B cell (primary cell): Measurements from ENCODE around the gene TANC1. TPM values are rescaled to one million over a fixed set of nuclear protein-coding genes. Genes with fewer than 3 reads are reported as not detected.

Source experiments
- ATAC-seq: fragments of 200-7000 bp; cut with Tn5 transposase; one replicate; pipeline ENCODE4 v1.10.0; 2021; ENCODE audit warnings: low read depth, mild to moderate bottlenecking, moderate number of reproducible peaks, moderate library complexity
- CTCF ChIA-PET: fragments of 350-600 bp; sonication (Branson Sonifier 250); formaldehyde crosslinking; loops from one replicate; lab custom pipeline; 2021; ENCODE audit warnings: antibody characterized with exemption, inconsistent platforms; lab: Charles Lee
- POLR2A ChIA-PET: fragments of 350-600 bp; sonication (Branson Sonifier 250); formaldehyde crosslinking; loops from one replicate; lab custom pipeline; 2021; ENCODE audit warnings: antibody characterized with exemption; lab: Charles Lee
- DNase-seq: peaks from one replicate; pipeline ENCODE4 v3.0.0; 2013
- H2AFZ ChIP-seq: 2 replicates; pipeline ENCODE4 v1.6.1; 2012; ENCODE audit warnings: mild to moderate bottlenecking, low read depth, low read length; ENCODE audit not compliant: insufficient read depth, poor library complexity, severe bottlenecking
- H3K27ac ChIP-seq, 2 donors: 1 replicate in 1 of 2; 2 replicates in 1 of 2; pipeline ENCODE4 v1.5.1; 2012 to 2013; ENCODE audit warnings: low read length in 2 of 2, mild to moderate bottlenecking in 2 of 2, moderate library complexity in 1 of 2
- H3K27me3 ChIP-seq, 4 experiments: fragments of 200-600 bp in 1 of 4; sonication (generic) in 1 of 4; replicated peaks in 1 of 4; 1 replicate in 2 of 4; 2 replicates in 2 of 4; pipeline versions ENCODE4 v1.6.1 to v1.7.0; 2013 to 2016; ENCODE audit warnings: low read length in 3 of 4, mild to moderate bottlenecking in 2 of 4, mixed read lengths in 1 of 4, moderate library complexity in 1 of 4; ENCODE audit not compliant: insufficient read depth in 4 of 4, control insufficient read depth in 3 of 4; ENCODE audit errors: control extremely low read depth in 1 of 4
- H3K36me3 ChIP-seq, 2 experiments: replicated peaks in 1 of 2; 1 replicate in 1 of 2; 2 replicates in 1 of 2; pipeline versions ENCODE4 v1.6.1 to v1.7.1; 2013; ENCODE audit warnings: low read length in 1 of 2; ENCODE audit not compliant: insufficient read depth in 2 of 2, control insufficient read depth in 1 of 2; ENCODE audit errors: control extremely low read depth in 1 of 2, extremely low read depth in 1 of 2
- H3K4me1 ChIP-seq, 2 donors: fragments of 200-600 bp in 1 of 2; sonication (generic) in 1 of 2; 1 replicate in 1 of 2; 2 replicates in 1 of 2; pipeline versions ENCODE4 v1.5.1 to v1.6.1; 2013 to 2017; ENCODE audit warnings: low read length in 2 of 2; ENCODE audit not compliant: control insufficient read depth in 2 of 2, insufficient read depth in 2 of 2
- H3K4me2 ChIP-seq: replicated peaks from 2 replicates; pipeline ENCODE3; 2012; ENCODE audit warnings: mild to moderate bottlenecking, low read depth, low read length; ENCODE audit not compliant: poor library complexity, severe bottlenecking
- H3K4me3 ChIP-seq, 5 experiments: fragments of 200-600 bp in 1 of 5; sonication (generic) in 1 of 5; 1 replicate in 3 of 5; 2 replicates in 2 of 5; pipeline versions ENCODE4 v1.5.1 to v1.7.0; 2011 to 2016; ENCODE audit warnings: low read length in 4 of 5, mild to moderate bottlenecking in 4 of 5, low read depth in 2 of 5, control low read depth in 1 of 5, moderate library complexity in 1 of 5; ENCODE audit not compliant: insufficient read depth in 1 of 5; ENCODE audit errors: control extremely low read depth in 1 of 5, extremely low read depth in 1 of 5
- H3K79me2 ChIP-seq: fragments of 200-600 bp; sonication (generic); one replicate; pipeline ENCODE4 v1.6.0; 2016; ENCODE audit warnings: low read length; ENCODE audit not compliant: control insufficient read depth, insufficient read depth
- H3K9ac ChIP-seq: fragments of 200-600 bp; sonication (generic); 2 replicates; pipeline ENCODE4 v1.6.1; 2017; ENCODE audit warnings: mild to moderate bottlenecking, low read length, moderate library complexity
- H3K9me3 ChIP-seq, 3 donors: one replicate each; pipeline versions ENCODE4 v1.6.1 to v1.7.1; 2013; ENCODE audit warnings: low read length in 2 of 3; ENCODE audit not compliant: control insufficient read depth in 2 of 3, insufficient read depth in 1 of 3; ENCODE audit errors: control extremely low read depth in 1 of 3
- H4K20me1 ChIP-seq: 2 replicates; pipeline ENCODE4 v1.6.0; 2012; ENCODE audit warnings: mild to moderate bottlenecking, low read length; ENCODE audit not compliant: insufficient read depth, control insufficient read depth, poor library complexity, severe bottlenecking
- H3K27ac Mint-ChIP-seq: one replicate; pipeline ENCODE4 v1.8.0; 2021; ENCODE audit warnings: mixed read lengths
- H3K27me3 Mint-ChIP-seq: one replicate; pipeline ENCODE4 v1.8.0; 2021; ENCODE audit warnings: mixed read lengths
- H3K4me1 Mint-ChIP-seq: one replicate; pipeline ENCODE4 v1.8.0; 2021; ENCODE audit warnings: mixed read lengths
- H3K4me3 Mint-ChIP-seq: one replicate; pipeline ENCODE4 v1.8.0; 2021; ENCODE audit warnings: mixed read lengths
- H3K9me3 Mint-ChIP-seq: one replicate; pipeline ENCODE4 v1.8.0; 2022; ENCODE audit warnings: mixed read lengths; ENCODE audit not compliant: insufficient read depth
- CTCF ChIP-seq: fragments of 200-600 bp; IDR thresholded peaks from one replicate; pipeline ENCODE4 v1.8.0; 2022; ENCODE audit warnings: antibody characterized with exemption, mild to moderate bottlenecking
- EZH2 ChIP-seq: IDR thresholded peaks from 2 replicates; pipeline ENCODE4 v1.6.1; 2012; ENCODE audit warnings: borderline replicate concordance, low read depth, mild to moderate bottlenecking, moderate library complexity, low read length; ENCODE audit not compliant: insufficient read depth, poor library complexity, severe bottlenecking
- WGBS: methylation state at CpG from one replicate; pipeline ENCODE4 v1.1.5; 2013; ENCODE audit warnings: missing lambda C conversion rate; ENCODE audit not compliant: insufficient coverage; 5-methylcytosine and 5-hydroxymethylcytosine counted together
- intact Hi-C: fragments of 100-400 bp; cut with micrococcal nuclease; formaldehyde crosslinking; loops from one replicate; pipeline ENCODE4 v1.10.0; 2022
- polyA plus RNA-seq: library from polyadenylated mRNA; depleted of rRNA; stranded (reverse); fragments of >200 nt; gene quantifications from 2 replicates; pipeline ENCODE4 v1.2.3, GENCODE V29; 2012
- total RNA-seq, 2 donors: library from RNA; stranded (reverse); fragments of 120-200 nt in 1 of 2; gene quantifications; 1 replicate in 1 of 2; 2 replicates in 1 of 2; pipeline versions ENCODE4 v1.2.3 to v1.2.4, GENCODE V29; 2013 to 2022

Gene TANC1
- total and polyA plus RNA-seq, 2 donors (not counting 1 experiment from before 2014, with no cell fraction given), result 0.13 TPM; not detected in 1

DNA sequence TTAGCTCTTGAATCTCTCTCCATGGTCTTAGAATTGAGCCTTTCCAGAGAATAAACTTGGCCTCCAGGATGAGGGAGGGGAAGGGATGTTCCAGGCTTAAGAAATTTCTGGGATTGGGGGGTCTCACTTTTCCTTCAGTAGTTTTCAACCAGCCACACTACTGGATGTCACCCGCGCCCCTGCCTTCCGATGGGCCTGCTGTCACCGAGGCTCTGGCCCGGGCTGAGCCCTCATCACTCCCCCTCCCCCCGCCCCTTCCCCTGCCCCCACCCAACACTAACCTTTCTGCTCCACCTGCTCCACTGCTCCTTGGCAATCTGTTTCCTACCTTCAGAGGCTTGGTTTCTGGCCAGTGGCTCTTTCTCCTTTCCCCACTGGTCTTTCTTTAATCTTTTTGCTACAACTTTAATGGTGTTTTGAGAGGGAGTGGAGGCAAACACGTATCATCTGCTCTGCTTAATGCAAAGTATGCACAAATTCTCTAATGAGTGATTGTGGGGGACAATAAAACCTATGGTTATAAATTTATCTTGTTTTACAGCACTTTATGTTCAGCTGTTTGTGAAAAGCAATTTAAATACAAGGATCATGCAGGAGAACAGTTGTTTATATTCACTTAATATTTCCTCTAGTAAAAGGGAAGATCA lies 162.9 kb downstream of the TANC1 start:
- Histone ChIP-seq H3K36me3 (no peaks in the 10 kb centered on the region), H3K9ac (no peak overlapping the region), H3K27ac (no peak overlapping the region), H3K27me3 (peaks cover 0 to 4% (median 0%) of the 10 kb centered on the region in 4 experiments), H2AFZ (no peak overlapping the region), H3K4me1 (no peaks in the 10 kb centered on the region), H4K20me1 (no peaks in the 10 kb centered on the region), H3K79me2 (no peaks in the 10 kb centered on the region), H3K4me2 (no peak overlapping the region), H3K9me3 (peaks cover 0 to 3% (median 0%) of the 10 kb centered on the region in 3 donors), H3K4me3 (no peak overlapping the region)
- intact Hi-C loops, result no loop called here
- ChIA-PET CTCF (no interaction called here), POLR2A (no interaction called here)
- H3K4me3 Mint-ChIP-seq, result no peak overlapping the region
- no CpG with 5 or more reads among the region's 7 CpGs for WGBS
- TF ChIP-seq CTCF (no peak), EZH2 (no peak)
- no peak for ATAC-seq
- H3K27me3 Mint-ChIP-seq, result peaks cover 6% of the 10 kb centered on the region
- no peak for DNase-seq
- H3K4me1 Mint-ChIP-seq, result no peaks in the 10 kb centered on the region
- no peaks in the 10 kb centered on the region for H3K9me3 Mint-ChIP-seq
- H3K27ac Mint-ChIP-seq, result no peak overlapping the region

DNA sequence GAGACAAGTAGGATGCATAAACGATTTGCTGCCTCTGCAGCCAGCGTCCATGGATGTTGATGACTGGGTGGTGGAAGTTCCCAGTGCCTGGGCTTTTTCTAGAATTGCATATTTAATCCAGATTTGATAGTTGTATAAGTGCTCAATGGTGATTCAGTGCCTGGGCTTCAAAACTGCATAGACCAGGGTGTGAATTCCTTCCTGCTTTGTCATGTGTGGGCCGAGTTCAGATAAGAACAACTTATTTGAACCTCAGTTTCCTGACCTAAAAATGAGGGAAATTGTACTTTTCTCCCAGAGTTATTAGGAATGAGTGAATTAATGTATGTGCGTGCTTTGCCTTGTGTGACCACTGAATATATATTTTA lies 163.5 kb downstream of the TANC1 start:
- H3K27ac ChIP-seq, result no peak overlapping the region
- Mint-ChIP-seq H3K4me3 (no peak overlapping the region), H3K27me3 (peaks cover 6% of the 10 kb centered on the region), H3K9me3 (no peaks in the 10 kb centered on the region), H3K27ac (no peak overlapping the region), H3K4me1 (no peaks in the 10 kb centered on the region)
- TF ChIP-seq CTCF (no peak), EZH2 (no peak)
- H3K79me2 ChIP-seq, result no peaks in the 10 kb centered on the region
- peaks cover 0 to 4% (median 0%) of the 10 kb centered on the region in 4 experiments for H3K27me3 ChIP-seq
- H3K36me3 ChIP-seq, result no peaks in the 10 kb centered on the region
- intact Hi-C loops, result no loop called here
- DNase-seq (no peak), ATAC-seq (no peak)
- H3K4me1 ChIP-seq, result no peaks in the 10 kb centered on the region
- H3K4me3 ChIP-seq, result no peak overlapping the region
- peaks cover 0 to 3% (median 0%) of the 10 kb centered on the region in 3 donors for H3K9me3 ChIP-seq
- ChIA-PET CTCF (no interaction called here), POLR2A (no interaction called here)
- no peak overlapping the region for H2AFZ ChIP-seq
- no peak overlapping the region for H3K9ac ChIP-seq
- H4K20me1 ChIP-seq, result no peaks in the 10 kb centered on the region
- WGBS, result 68% methylated on average over 3 of the region's 4 CpGs
- no peak overlapping the region for H3K4me2 ChIP-seq
